ENCODE measurements around the gene FAM120B. TPM values are rescaled to one million over a fixed set of nuclear protein-coding genes. Genes with fewer than 3 reads are reported as not detected.

FAM120B gene
- total RNA-seq, 1 experiment from 2014 or later: 25.2 TPM

GRCh38 chr6:170407200-170407599 lies 100.6 kb downstream of the FAM120B start:
- Histone ChIP-seq H3K4me2 (ENCODE audit: low read length) (no peak overlapping the region), H3K9me2 (ENCODE audit: insufficient read depth) (no peaks in the 10 kb centered on the region), H4K20me1 (ENCODE audit: insufficient read depth) (no peaks in the 10 kb centered on the region), H3K36me3 (ENCODE audit: control insufficient read depth in 1 of 2, insufficient read depth in 2 of 2, low read length in 2 of 2) (peaks cover 0 to 3% of the 10 kb centered on the region in 2 experiments; a peak in 2 of 4 replicates), H3K27ac (ENCODE audit: low read depth, low read length) (no peak overlapping the region), H3K4me1 (ENCODE audit: control insufficient read depth in 1 of 2, insufficient read depth in 2 of 2, low read length in 2 of 2) (no peaks in the 10 kb centered on the region), H3K27me3 (ENCODE audit: insufficient read depth, low read length) (0 out of 2 replicates have a peak, but pooled peaks cover 4% of the 10 kb centered on the region), H3K9me3 (ENCODE audit: control insufficient read depth in 1 of 2, insufficient read depth in 1 of 2, low read depth in 1 of 2, low read length in 2 of 2) (no peaks in the 10 kb centered on the region), H3K4me3 (replicated peaks in 1 of 2; ENCODE audit: low read depth in 1 of 2, low read length in 2 of 2) (no peak overlapping the region), H3K79me2 (ENCODE audit: insufficient read depth, low read length) (no peaks in the 10 kb centered on the region), H3K9ac (ENCODE audit: low read length) (no peak overlapping the region), H2AFZ (ENCODE audit: low read depth, low read length, poor library complexity, severe bottlenecking) (no peak overlapping the region)
- intact Hi-C loops (cut with micrococcal nuclease): no loop called here
- TF ChIP-seq CEBPB (IDR thresholded peaks at IDR 0.05; ENCODE audit: low read depth) (no peak), SP1 (IDR thresholded peaks at IDR 0.05; ENCODE audit: low read depth) (no peak), ZFX (IDR thresholded peaks at IDR 0.05) (no peak), CBX3 (IDR thresholded peaks at IDR 0.05; ENCODE audit: low read depth) (no peak), SIN3A (IDR thresholded peaks at IDR 0.05; ENCODE audit: low read depth) (no peak), TCF7L2 (IDR thresholded peaks at IDR 0.05; ENCODE audit: borderline replicate concordance, extremely low read depth, insufficient read depth, insufficient read length) (no peak), MAX (IDR thresholded peaks at IDR 0.05) (no peak), YY1 (IDR thresholded peaks at IDR 0.05; ENCODE audit: extremely low read depth, insufficient replicate concordance, low read depth, low read length) (no peak), CTCF (IDR thresholded peaks at IDR 0.05 in 2 of 3, conservative IDR thresholded peaks at IDR 0.05 in 1 of 3; ENCODE audit: borderline replicate concordance in 1 of 3, insufficient read depth in 1 of 3, low read depth in 2 of 3, low read length in 2 of 3) (no peak), POLR2A (IDR thresholded peaks at IDR 0.05; ENCODE audit: borderline replicate concordance, extremely low read depth, insufficient read depth, insufficient read length) (no peak), ZBTB33 (IDR thresholded peaks at IDR 0.05; ENCODE audit: extremely low read depth, insufficient replicate concordance, low read length) (no peak), POLR2AphosphoS5 (IDR thresholded peaks at IDR 0.05; ENCODE audit: low read depth, low read length) (no peak), EZH2 (IDR thresholded peaks at IDR 0.05) (no peak), FOSL1 (IDR thresholded peaks at IDR 0.05; ENCODE audit: low read depth) (no peak), ATF3 (IDR thresholded peaks at IDR 0.05) (no peak), SRF (IDR thresholded peaks at IDR 0.05; ENCODE audit: low read depth) (no peak), EZH2phosphoT487 (IDR thresholded peaks at IDR 0.05; ENCODE audit: borderline replicate concordance) (no peak), EGR1 (IDR thresholded peaks at IDR 0.05; ENCODE audit: low read depth) (no peak)
- no peak for ATAC-seq
- ChIA-PET RAD21 (ENCODE audit: low non-redundant PET in 1 of 2, low total read pairs in 2 of 2, uncharacterized antibody in 2 of 2, unreplicated experiment in 2 of 2) (no interaction called here), POLR2A (no interaction called here), CTCF (no interaction called here)
- DNase-seq (ENCODE audit: low read depth, low spot score): no peak
- BruUV-seq (replicated peaks): no TSS peak

Data from HCT116 (cell line).